GM21619 (cell line): ENCODE results near the gene SAMD8.
A peak's percentile ranks its signal among the peaks of the same experiment; 100 is the strongest.
"Not testable (repeated sequence)": the region's sequence is repeated elsewhere in the genome, so short reads cannot be mapped to it uniquely, and the experiment has no call there.

Experiments used
- ATAC-seq: cut with Tn5 transposase; IDR thresholded peaks from one replicate; pipeline ENCODE4 v1.9.1; 2021; ENCODE audit not compliant: unreplicated experiment

The SAMD8 gene

DNA sequence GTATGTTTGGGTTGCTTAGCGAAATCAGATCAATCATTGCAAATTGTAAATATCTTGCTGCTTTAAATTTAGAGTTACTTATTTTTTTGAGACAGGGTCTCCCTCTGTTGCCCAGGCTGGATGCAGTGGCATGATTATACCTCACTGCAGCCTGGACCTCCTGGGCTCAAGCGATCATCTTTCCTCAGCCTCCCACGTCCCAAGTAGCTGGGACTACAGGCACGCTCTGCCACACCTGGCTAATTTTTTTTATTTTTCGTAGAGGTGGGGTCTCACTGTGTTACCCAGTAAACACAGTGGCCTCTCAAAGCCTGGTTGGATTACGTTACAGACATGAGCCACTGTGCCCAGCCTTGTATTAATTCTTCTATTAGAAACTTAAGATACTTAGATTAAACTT, 100.9 kb downstream of the SAMD8 start:
- no peak for ATAC-seq

DNA sequence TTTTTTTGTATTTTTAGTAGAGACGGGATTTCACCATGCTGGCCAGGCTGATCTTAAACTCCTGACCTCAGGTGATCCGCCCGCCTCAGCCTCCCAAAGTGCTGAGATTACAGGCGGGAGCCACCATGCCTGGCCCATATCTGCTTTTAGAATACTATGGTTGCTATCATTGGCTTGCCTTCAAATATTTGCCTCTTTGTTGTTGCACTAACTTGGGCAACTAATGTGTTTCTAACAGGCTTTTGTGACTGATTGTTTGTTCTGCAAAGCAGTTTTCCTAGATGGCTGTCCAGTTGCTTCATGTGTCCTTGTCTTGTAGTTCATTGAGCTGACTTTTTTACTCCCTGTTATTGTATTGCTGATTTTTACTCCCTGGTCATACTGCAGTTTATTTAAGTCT, 108.8 kb downstream of the SAMD8 start:
- ATAC-seq = no peak

DNA sequence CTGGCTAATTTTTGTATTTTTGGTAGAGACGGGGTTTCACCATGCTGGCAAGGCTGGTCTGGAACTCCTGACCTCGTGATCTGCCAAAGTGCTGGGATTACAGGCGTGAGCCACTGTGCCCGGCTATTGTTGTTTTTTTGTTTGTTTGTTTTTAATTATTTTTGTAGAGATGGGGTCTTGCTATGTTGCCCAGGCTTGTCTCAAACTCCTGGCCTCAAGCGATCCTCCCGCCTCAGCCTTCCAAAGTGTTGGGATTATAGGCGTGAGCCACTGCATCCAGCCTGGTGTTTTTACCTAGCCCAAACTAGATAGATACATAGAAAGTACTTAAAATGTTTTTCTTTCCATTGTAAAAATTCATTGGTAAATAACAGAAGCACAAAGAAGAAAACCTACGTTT, 110.0 kb downstream of the SAMD8 start:
- ATAC-seq = not testable (repeated sequence)

DNA sequence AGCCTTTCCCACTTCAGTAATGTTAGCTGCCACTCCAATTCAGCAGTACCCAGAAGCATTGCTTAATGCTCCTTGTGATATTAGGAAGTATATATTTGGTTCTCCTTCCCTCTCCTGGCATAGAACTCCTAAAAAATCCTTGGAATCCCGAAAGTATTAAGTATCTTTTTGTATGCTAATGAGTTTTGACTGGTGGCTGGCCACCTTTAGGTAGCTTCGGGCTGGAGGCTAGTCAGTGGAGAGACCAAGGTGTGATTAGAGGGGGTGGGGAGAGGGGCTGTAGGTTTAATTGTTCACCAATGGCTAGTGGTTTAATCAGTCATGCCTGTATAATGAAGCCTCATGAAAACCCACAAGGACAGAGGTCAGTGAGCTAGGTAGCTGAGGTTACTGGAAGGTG, 112.1 kb downstream of the SAMD8 start:
- no peak for ATAC-seq

DNA sequence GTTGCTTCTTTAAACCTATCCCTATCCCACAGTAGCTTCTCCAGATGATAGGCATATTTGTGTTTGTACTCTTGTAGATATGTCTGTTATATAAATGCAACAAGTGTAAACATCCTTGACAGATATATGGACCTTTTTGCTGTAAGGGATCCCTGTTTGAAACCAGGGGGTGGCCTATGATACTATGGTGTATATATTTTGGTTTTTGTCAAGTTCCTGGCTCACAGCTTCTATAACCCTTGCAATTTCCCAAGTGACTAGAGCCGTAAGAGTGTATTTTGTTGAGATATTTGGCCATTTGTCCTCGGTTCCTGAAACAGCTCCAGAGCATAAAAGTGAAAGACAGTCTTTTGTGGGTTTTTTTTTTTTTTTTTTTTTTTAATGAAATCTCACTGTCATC, 114.6 kb downstream of the SAMD8 start:
- no peak for ATAC-seq

DNA sequence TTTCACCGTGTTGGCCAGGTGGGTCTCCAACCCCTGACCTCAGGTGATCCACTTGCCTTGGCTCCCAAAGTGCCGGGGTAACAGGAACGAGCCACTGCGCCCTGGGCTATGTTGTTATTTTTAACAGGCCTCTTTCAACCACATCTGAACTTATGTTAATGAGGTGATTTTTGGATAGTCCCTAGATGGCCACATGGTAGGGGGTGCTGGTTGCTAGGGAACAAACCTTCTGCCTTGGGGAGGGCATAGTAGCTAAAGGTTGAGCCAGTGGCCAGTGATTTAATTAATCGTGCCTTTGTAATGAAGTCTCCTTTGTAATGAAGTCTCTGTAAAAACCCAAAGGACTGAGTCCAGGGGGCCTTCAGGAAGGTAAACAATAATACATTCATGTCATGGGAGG, 115.2 kb downstream of the SAMD8 start:
- no peak for ATAC-seq

DNA sequence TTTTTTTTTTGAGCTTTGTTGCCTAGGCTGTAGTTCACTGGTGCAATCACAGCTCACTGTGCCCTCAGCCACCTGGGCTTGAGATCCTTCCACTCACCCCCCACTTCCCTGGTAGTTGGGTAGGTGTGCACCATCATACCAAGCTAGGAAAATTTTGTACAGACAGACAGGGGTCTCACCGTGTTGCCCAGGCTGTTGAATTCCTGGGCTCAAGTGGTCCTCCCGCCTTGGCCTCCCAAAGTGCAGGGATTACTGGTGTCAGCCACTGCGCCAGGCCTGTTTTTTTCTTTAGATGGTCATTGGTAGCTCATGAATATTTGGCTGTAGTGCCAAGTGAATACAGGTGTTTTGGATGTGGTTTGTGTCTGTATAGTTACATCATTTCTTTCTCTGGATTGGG, 116.8 kb downstream of the SAMD8 start:
- ATAC-seq = no peak

DNA sequence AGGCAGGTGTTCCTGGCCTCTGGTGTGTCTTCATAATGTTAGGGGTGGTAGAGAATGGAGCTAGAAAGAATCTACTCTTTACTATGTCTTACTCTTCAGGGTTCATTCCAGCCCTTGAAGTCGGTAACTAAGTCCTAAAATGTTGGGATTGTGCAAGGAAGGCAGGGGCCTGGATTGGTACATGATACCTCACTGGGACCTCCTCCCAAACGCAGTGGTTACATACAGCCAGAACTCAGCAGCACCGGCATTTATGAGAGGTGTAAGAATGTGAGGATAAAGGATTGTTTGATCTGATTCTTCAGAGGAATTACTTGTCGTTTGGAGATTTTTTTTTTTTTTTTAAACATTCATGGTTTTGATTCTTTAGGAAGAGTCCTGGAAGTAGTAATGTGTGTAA, 117.4 kb downstream of the SAMD8 start:
- no peak for ATAC-seq

DNA sequence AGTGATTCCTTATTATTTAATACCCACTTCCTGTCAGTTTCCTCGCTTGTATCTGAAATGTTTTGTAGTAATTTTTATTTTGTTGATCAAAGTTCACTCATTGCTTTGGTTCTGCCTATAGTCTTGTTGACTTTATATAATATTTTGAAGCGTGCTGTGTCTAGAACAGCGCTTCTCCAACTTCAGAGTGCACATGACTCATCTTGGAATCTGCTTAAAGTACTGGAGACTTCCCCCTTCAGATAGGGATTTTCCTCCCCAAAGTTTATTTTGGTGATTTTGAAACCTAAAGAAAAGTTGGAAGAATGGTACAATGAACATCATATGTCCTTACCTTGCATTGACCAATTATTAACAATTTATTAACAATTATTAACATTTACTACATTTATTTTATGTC, 118.5 kb downstream of the SAMD8 start:
- ATAC-seq = no peak

DNA sequence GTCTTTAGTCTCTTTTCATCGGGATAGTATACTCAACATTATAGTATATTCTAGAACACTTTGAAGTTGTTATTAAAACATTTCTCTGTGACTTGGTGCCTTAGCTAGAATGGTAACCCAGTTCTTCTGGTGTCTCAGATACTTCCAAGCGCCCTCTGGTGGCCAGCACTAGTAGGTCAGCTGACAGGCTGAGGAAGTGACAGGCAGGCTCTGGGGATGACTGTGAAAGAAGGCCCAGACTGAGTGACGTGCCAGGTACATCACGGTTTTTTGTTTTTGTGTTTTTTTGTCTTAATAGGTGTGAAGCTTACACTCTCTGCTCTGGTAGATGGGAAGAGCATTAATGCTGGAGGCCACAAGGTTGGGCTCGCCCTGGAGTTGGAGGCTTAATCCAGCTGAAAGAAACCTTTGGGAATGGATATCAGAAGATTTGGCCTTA, 119.2 kb downstream of the SAMD8 start:
- peak; percentile 33 for ATAC-seq
